GM12878 (cell line): ENCODE results near the gene AMPD3. TPM values are rescaled to one million over a fixed set of nuclear protein-coding genes. Genes with fewer than 3 reads are reported as not detected.

Experiments used
- CREB1 ChIP-seq: IDR thresholded peaks from 2 replicates; pipeline ENCODE4 v1.6.1; 2012; ENCODE audit warnings: low read depth, mild to moderate bottlenecking, inconsistent platforms
- EZH2 ChIP-seq: IDR thresholded peaks from 2 replicates; pipeline ENCODE4 v1.6.1; 2012; ENCODE audit warnings: low read depth, mild to moderate bottlenecking, control low read depth, inconsistent platforms, low read length, borderline replicate concordance; ENCODE audit not compliant: control insufficient read depth
- HDGF ChIP-seq: fragments of 450-650 bp; IDR thresholded peaks from 2 replicates; pipeline ENCODE4 v1.6.1; 2016; ENCODE audit warnings: antibody characterized with exemption
- KLF5 ChIP-seq: fragments of 450-650 bp; IDR thresholded peaks from 2 replicates; pipeline ENCODE4 v1.6.1; 2014; ENCODE audit warnings: mild to moderate bottlenecking; ENCODE audit not compliant: partially characterized antibody
- NFXL1 ChIP-seq: fragments of 450-650 bp; IDR thresholded peaks from 2 replicates; pipeline ENCODE4 v1.6.1; 2017; ENCODE audit warnings: antibody characterized with exemption, mild to moderate bottlenecking, borderline replicate concordance
- NFYB ChIP-seq: IDR thresholded peaks from 2 replicates; pipeline ENCODE4 v1.6.1; 2011; ENCODE audit warnings: low read depth, mild to moderate bottlenecking, low read length, improper control_type of control experiment, moderate library complexity; ENCODE audit not compliant: insufficient read depth
- SMAD1 ChIP-seq: fragments of 450-650 bp; IDR thresholded peaks from 2 replicates; pipeline ENCODE4 v1.6.1; 2018; ENCODE audit warnings: mild to moderate bottlenecking, low read depth; ENCODE audit not compliant: partially characterized antibody
- SMAD5 ChIP-seq: IDR thresholded peaks from 2 replicates; pipeline ENCODE4 v1.6.1; 2016; ENCODE audit warnings: antibody characterized with exemption, low read depth
- SREBF1 ChIP-seq: IDR thresholded peaks from 2 replicates; pipeline ENCODE4 v1.6.1; 2012; ENCODE audit warnings: mild to moderate bottlenecking, low read length
- TAF1 ChIP-seq: IDR thresholded peaks from 2 replicates; pipeline ENCODE4 v1.6.1; 2011; ENCODE audit warnings: mild to moderate bottlenecking, low read depth, low read length, borderline replicate concordance
- ZZZ3 ChIP-seq: IDR thresholded peaks from 2 replicates; pipeline ENCODE4 v1.6.1; 2011; ENCODE audit warnings: low read depth; ENCODE audit not compliant: control insufficient read depth, insufficient read length
- polyA plus RNA-seq, 11 experiments: library from polyadenylated mRNA; depleted of rRNA in 4 of 11; unstranded in 6 of 11; stranded (reverse) in 5 of 11; fragments of >200 nt; fragmentation: Nextera tagmentation in 4 of 11; fragmentation: Illumina TruSeq in 1 of 11; extraction: Ambion mirVana in 4 of 11; extraction: Trizol in 1 of 11; gene quantifications; 1 replicate in 1 of 11; 2 replicates in 10 of 11; pipeline versions ENCODE4 v1.2.1 to v1.2.3, GENCODE V29; 2011 to 2016; ENCODE audit warnings: inconsistent platforms in 2 of 11, missing spikeins in 2 of 11, low read depth in 1 of 11
- total RNA-seq, 4 experiments: library from RNA; depleted of rRNA in 3 of 4; stranded (reverse); fragments of >200 nt in 3 of 4; fragmentation: Illumina TruSeq in 1 of 4; extraction: Trizol in 1 of 4; gene quantifications; 2 replicates each; pipeline versions ENCODE4 v1.2.1 to v1.2.3, GENCODE V29; 2013 to 2021
- TF ChIP-seq, protein P1 (sequence below): fragments of 450-650 bp; formaldehyde crosslinking; IDR thresholded peaks from 2 replicates; pipeline ENCODE4 v1.5.0; 2022; ENCODE audit warnings: mild to moderate bottlenecking, missing genetic modification characterization
- TF ChIP-seq, protein P2 (sequence below): fragments of 450-650 bp; IDR thresholded peaks from 2 replicates; pipeline ENCODE4 v1.6.1; 2018; ENCODE audit warnings: borderline replicate concordance, mild to moderate bottlenecking; ENCODE audit not compliant: partially characterized antibody
- TF ChIP-seq, protein P3 (sequence below): IDR thresholded peaks from 2 replicates; pipeline ENCODE4 v1.6.1; 2012; ENCODE audit warnings: improper control_type of control experiment, low read depth, low read length; ENCODE audit not compliant: insufficient replicate concordance
- TF ChIP-seq, protein P4 (sequence below): IDR thresholded peaks from 2 replicates; pipeline ENCODE4 v1.6.1; 2012; ENCODE audit warnings: low read depth, low read length, improper control_type of control experiment

The AMPD3 gene
- total and polyA plus RNA-seq, 10 of the 15 experiments (the other 5 are each of a cell fraction or from before 2014, with no cell fraction given) = 5.6 to 28.6 (median 15.9) TPM

DNA sequence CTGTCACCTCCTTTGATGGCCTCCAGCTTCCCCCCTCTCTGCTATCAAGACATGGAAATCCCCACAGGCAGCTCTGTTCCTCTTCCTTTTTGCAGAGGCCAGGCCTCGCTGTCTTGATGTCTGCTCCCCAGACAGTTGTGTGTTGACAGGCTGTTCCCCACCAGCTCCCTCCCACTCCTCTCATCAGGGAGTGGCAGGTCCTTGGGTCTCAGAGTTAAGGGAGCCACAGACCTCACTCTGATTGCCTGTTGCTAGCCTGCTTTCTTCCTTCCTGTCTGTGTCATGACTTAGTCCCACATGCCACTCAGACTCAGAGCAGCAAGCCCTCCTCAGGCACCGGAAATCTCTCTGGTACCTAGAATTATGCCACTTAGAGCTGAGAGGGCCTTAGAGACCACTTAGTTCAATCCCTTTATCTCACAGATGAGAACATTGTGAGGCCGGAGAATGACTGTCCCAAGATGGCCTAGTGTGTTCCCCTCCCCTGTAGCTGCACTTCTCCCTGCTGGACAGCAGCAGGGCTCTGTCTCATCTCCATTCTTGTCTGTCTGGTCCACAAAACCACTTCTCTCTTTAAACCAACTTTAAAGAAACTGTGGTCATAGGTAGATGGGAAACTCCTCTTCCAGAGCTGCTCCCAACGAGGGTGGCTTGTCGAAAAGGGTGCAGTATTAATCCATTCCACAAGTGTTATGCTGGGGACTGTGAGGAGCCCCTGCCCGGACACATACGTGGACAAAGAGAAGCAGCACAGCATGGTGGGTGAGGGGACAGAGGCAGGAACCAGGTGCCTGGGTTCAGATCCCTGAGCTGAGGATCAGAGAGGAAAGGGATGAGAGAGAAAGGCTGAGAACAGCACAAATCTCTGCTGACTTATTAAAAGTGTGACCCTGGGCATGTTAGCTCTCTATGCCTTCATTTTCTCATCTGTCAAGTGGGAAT lies 4.2 kb downstream of the AMPD3 start (continued):
- TF ChIP-seq, protein P1, sequence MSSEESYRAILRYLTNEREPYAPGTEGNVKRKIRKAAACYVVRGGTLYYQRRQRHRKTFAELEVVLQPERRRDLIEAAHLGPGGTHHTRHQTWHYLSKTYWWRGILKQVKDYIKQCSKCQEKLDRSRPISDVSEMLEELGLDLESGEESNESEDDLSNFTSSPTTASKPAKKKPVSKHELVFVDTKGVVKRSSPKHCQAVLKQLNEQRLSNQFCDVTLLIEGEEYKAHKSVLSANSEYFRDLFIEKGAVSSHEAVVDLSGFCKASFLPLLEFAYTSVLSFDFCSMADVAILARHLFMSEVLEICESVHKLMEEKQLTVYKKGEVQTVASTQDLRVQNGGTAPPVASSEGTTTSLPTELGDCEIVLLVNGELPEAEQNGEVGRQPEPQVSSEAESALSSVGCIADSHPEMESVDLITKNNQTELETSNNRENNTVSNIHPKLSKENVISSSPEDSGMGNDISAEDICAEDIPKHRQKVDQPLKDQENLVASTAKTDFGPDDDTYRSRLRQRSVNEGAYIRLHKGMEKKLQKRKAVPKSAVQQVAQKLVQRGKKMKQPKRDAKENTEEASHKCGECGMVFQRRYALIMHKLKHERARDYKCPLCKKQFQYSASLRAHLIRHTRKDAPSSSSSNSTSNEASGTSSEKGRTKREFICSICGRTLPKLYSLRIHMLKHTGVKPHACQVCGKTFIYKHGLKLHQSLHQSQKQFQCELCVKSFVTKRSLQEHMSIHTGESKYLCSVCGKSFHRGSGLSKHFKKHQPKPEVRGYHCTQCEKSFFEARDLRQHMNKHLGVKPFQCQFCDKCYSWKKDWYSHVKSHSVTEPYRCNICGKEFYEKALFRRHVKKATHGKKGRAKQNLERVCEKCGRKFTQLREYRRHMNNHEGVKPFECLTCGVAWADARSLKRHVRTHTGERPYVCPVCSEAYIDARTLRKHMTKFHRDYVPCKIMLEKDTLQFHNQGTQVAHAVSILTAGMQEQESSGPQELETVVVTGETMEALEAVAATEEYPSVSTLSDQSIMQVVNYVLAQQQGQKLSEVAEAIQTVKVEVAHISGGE = no peak
- TF ChIP-seq SMAD1 = no peak
- 0 out of 2 replicates have a peak, but pooled peaks have one; percentile 36 for TF ChIP-seq CREB1
- TF ChIP-seq ZZZ3 = no peak
- TF ChIP-seq KLF5 = no peak
- TF ChIP-seq TAF1 = no peak
- TF ChIP-seq SMAD5 = no peak
- TF ChIP-seq, protein P2, sequence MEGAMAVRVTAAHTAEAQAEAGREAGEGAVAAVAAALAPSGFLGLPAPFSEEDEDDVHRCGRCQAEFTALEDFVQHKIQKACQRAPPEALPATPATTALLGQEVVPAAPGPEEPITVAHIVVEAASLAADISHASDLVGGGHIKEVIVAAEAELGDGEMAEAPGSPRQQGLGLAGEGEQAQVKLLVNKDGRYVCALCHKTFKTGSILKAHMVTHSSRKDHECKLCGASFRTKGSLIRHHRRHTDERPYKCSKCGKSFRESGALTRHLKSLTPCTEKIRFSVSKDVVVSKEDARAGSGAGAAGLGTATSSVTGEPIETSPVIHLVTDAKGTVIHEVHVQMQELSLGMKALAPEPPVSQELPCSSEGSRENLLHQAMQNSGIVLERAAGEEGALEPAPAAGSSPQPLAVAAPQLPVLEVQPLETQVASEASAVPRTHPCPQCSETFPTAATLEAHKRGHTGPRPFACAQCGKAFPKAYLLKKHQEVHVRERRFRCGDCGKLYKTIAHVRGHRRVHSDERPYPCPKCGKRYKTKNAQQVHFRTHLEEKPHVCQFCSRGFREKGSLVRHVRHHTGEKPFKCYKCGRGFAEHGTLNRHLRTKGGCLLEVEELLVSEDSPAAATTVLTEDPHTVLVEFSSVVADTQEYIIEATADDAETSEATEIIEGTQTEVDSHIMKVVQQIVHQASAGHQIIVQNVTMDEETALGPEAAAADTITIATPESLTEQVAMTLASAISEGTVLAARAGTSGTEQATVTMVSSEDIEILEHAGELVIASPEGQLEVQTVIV = no peak
- no peak for TF ChIP-seq SREBF1
- TF ChIP-seq, protein P3, sequence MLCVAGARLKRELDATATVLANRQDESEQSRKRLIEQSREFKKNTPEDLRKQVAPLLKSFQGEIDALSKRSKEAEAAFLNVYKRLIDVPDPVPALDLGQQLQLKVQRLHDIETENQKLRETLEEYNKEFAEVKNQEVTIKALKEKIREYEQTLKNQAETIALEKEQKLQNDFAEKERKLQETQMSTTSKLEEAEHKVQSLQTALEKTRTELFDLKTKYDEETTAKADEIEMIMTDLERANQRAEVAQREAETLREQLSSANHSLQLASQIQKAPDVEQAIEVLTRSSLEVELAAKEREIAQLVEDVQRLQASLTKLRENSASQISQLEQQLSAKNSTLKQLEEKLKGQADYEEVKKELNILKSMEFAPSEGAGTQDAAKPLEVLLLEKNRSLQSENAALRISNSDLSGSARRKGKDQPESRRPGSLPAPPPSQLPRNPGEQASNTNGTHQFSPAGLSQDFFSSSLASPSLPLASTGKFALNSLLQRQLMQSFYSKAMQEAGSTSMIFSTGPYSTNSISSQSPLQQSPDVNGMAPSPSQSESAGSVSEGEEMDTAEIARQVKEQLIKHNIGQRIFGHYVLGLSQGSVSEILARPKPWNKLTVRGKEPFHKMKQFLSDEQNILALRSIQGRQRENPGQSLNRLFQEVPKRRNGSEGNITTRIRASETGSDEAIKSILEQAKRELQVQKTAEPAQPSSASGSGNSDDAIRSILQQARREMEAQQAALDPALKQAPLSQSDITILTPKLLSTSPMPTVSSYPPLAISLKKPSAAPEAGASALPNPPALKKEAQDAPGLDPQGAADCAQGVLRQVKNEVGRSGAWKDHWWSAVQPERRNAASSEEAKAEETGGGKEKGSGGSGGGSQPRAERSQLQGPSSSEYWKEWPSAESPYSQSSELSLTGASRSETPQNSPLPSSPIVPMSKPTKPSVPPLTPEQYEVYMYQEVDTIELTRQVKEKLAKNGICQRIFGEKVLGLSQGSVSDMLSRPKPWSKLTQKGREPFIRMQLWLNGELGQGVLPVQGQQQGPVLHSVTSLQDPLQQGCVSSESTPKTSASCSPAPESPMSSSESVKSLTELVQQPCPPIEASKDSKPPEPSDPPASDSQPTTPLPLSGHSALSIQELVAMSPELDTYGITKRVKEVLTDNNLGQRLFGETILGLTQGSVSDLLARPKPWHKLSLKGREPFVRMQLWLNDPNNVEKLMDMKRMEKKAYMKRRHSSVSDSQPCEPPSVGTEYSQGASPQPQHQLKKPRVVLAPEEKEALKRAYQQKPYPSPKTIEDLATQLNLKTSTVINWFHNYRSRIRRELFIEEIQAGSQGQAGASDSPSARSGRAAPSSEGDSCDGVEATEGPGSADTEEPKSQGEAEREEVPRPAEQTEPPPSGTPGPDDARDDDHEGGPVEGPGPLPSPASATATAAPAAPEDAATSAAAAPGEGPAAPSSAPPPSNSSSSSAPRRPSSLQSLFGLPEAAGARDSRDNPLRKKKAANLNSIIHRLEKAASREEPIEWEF = no peak
- no peak for TF ChIP-seq NFXL1
- TF ChIP-seq EZH2 = no peak
- TF ChIP-seq HDGF = peak; percentile 69; the same call in 1 of the 2 replicates
- TF ChIP-seq, protein P4, sequence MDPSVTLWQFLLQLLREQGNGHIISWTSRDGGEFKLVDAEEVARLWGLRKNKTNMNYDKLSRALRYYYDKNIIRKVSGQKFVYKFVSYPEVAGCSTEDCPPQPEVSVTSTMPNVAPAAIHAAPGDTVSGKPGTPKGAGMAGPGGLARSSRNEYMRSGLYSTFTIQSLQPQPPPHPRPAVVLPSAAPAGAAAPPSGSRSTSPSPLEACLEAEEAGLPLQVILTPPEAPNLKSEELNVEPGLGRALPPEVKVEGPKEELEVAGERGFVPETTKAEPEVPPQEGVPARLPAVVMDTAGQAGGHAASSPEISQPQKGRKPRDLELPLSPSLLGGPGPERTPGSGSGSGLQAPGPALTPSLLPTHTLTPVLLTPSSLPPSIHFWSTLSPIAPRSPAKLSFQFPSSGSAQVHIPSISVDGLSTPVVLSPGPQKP = no peak
- TF ChIP-seq NFYB = no peak
